Neural progenitor cell (in vitro differentiated cells): ENCODE data around the gene FAM83E.

Experiments used
- EZH2 ChIP-seq: fragments of 200-600 bp; sonication (generic); IDR thresholded peaks from 2 replicates; pipeline ENCODE4 v1.6.1; 2017; ENCODE audit warnings: antibody characterized with exemption, mild to moderate bottlenecking, moderate library complexity
- TF ChIP-seq, protein P1 (sequence below): fragments of 200-600 bp; sonication (generic); IDR thresholded peaks from 2 replicates; pipeline ENCODE4 v1.5.1; 2017; ENCODE audit warnings: antibody characterized with exemption, mild to moderate bottlenecking

- TF ChIP-seq, protein P1, sequence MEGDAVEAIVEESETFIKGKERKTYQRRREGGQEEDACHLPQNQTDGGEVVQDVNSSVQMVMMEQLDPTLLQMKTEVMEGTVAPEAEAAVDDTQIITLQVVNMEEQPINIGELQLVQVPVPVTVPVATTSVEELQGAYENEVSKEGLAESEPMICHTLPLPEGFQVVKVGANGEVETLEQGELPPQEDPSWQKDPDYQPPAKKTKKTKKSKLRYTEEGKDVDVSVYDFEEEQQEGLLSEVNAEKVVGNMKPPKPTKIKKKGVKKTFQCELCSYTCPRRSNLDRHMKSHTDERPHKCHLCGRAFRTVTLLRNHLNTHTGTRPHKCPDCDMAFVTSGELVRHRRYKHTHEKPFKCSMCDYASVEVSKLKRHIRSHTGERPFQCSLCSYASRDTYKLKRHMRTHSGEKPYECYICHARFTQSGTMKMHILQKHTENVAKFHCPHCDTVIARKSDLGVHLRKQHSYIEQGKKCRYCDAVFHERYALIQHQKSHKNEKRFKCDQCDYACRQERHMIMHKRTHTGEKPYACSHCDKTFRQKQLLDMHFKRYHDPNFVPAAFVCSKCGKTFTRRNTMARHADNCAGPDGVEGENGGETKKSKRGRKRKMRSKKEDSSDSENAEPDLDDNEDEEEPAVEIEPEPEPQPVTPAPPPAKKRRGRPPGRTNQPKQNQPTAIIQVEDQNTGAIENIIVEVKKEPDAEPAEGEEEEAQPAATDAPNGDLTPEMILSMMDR: no peak
- TF ChIP-seq EZH2: no peak
Measured at GRCh38 chr19:48618916-48619691, 4.2 kb upstream of the FAM83E start, which contains the start of the genes RPL18 and SPHK2.
